K562 (cell line): Measurements from ENCODE around the gene ZMYND8. TPM values are rescaled to one million over a fixed set of nuclear protein-coding genes. Genes with fewer than 3 reads are reported as not detected.
A peak's percentile ranks its signal among the peaks of the same experiment; 100 is the strongest.

Experiments
- ATF3 ChIP-seq, 2 experiments: fragments of 450-650 bp in 1 of 2; sonication (generic) in 1 of 2; formaldehyde crosslinking in 1 of 2; IDR thresholded peaks in 1 of 2; conservative IDR thresholded peaks in 1 of 2; 2 replicates each; pipeline versions ENCODE4 v1.6.1 to v1.8.1; 2016 to 2023; ENCODE audit warnings: mild to moderate bottlenecking in 2 of 2, moderate library complexity in 2 of 2, inconsistent platforms in 1 of 2, missing genetic modification reagents in 1 of 2
- CREB5 ChIP-seq: fragments of 250-450 bp; sonication (Bioruptor Pico); IDR thresholded peaks from 2 replicates; pipeline ENCODE4 v1.5.0; 2020; ENCODE audit warnings: mild to moderate bottlenecking
- DEAF1 ChIP-seq: fragments of 450-650 bp; formaldehyde crosslinking; IDR thresholded peaks from 2 replicates; pipeline ENCODE4 v1.4.0; 2020; ENCODE audit warnings: mild to moderate bottlenecking, moderate library complexity
- HMBOX1 ChIP-seq: sonication (generic); IDR thresholded peaks from 2 replicates; pipeline ENCODE4 v1.6.1; 2016
- HNRNPUL1 ChIP-seq: fragments of 200-400 bp; formaldehyde crosslinking; IDR thresholded peaks from 2 replicates; pipeline ENCODE4 v1.6.1; 2017; ENCODE audit warnings: low read length
- KLF10 ChIP-seq: fragments of 250-450 bp; sonication (Bioruptor Pico); IDR thresholded peaks from 2 replicates; pipeline ENCODE4 v1.6.1; 2021; ENCODE audit warnings: matching md5 sums
- MAX ChIP-seq: sonication (generic); formaldehyde crosslinking; IDR thresholded peaks from 2 replicates; pipeline ENCODE4 v1.9.0; 2022; ENCODE audit warnings: mild to moderate bottlenecking, missing genetic modification reagents
- MECOM ChIP-seq: fragments of 250-450 bp; sonication (Bioruptor Pico); IDR thresholded peaks from 2 replicates; pipeline ENCODE4 v1.8.0; 2022; ENCODE audit warnings: inconsistent platforms
- MNT ChIP-seq, 2 experiments: fragments of 450-650 bp; conservative IDR thresholded peaks; 2 replicates each; pipeline ENCODE4 v1.6.1; 2017; ENCODE audit warnings: mild to moderate bottlenecking in 2 of 2, moderate library complexity in 2 of 2
- MTA3 ChIP-seq: fragments of 450-650 bp; formaldehyde crosslinking; IDR thresholded peaks from 2 replicates; pipeline ENCODE4 v1.6.1; 2017; ENCODE audit warnings: mild to moderate bottlenecking, borderline replicate concordance
- NFYB ChIP-seq: IDR thresholded peaks from 2 replicates; pipeline ENCODE4 v1.6.1; 2011; ENCODE audit warnings: mild to moderate bottlenecking, moderate library complexity; ENCODE audit not compliant: insufficient read length; ENCODE audit errors: extremely low read depth
- RAD51 ChIP-seq: fragments of 450-650 bp; IDR thresholded peaks from 2 replicates; pipeline ENCODE4 v1.7.1; 2016; ENCODE audit warnings: low read depth, mild to moderate bottlenecking, borderline replicate concordance
- SUPT5H ChIP-seq: fragments of 450-650 bp; IDR thresholded peaks from 2 replicates; pipeline ENCODE4 v1.6.1; 2016
- TBP ChIP-seq: optimal IDR thresholded peaks from 2 replicates; pipeline ENCODE3; 2011; ENCODE audit warnings: low read depth, low read length, improper control_type of control experiment
- TCF7L2 ChIP-seq: fragments of 150-350 bp; IDR thresholded peaks from 2 replicates; pipeline ENCODE4 v1.6.1; 2016; ENCODE audit warnings: low read depth, mild to moderate bottlenecking, low read length, moderate library complexity
- XRCC5 ChIP-seq: fragments of 200-400 bp; formaldehyde crosslinking; IDR thresholded peaks from 2 replicates; pipeline ENCODE4 v1.6.1; 2017; ENCODE audit warnings: low read depth, mild to moderate bottlenecking, low read length
- ZC3H11A ChIP-seq: IDR thresholded peaks from 2 replicates; pipeline ENCODE4 v1.6.1; 2012; ENCODE audit warnings: low read depth, low read length, improper control_type of control experiment
- ZEB2 ChIP-seq: fragments of 450-650 bp; IDR thresholded peaks from 2 replicates; pipeline ENCODE4 v1.6.1; 2016
- ZFP36 ChIP-seq: fragments of 150-350 bp; IDR thresholded peaks from 2 replicates; pipeline ENCODE4 v1.6.1; 2018; ENCODE audit warnings: low read length, low read depth; ENCODE audit not compliant: partially characterized antibody
- ZFX ChIP-seq: sonication (generic); formaldehyde crosslinking; IDR thresholded peaks from 2 replicates; pipeline ENCODE4 v1.8.0; 2022; ENCODE audit warnings: mild to moderate bottlenecking, missing genetic modification reagents, moderate library complexity
- ZNF134 ChIP-seq: fragments of 250-450 bp; sonication (Bioruptor Pico); conservative IDR thresholded peaks from 2 replicates; pipeline ENCODE4 v1.4.0; 2020
- ZNF586 ChIP-seq: fragments of 450-650 bp; formaldehyde crosslinking; conservative IDR thresholded peaks from 2 replicates; pipeline ENCODE4 v1.4.0; 2020; ENCODE audit warnings: mild to moderate bottlenecking, moderate library complexity
- ZNF589 ChIP-seq: fragments of 200-800 bp; sonication (Bioruptor generic); IDR thresholded peaks from 2 replicates; pipeline ENCODE4 v1.6.1; 2016; ENCODE audit warnings: low read depth, missing genetic modification characterization, missing compliant biosample characterization
- polyA plus RNA-seq, 8 experiments: library from polyadenylated mRNA; depleted of rRNA in 4 of 8; stranded (reverse) in 5 of 8; unstranded in 3 of 8; fragments of >200 nt; fragmentation: Nextera tagmentation in 2 of 8; fragmentation: Illumina TruSeq in 1 of 8; extraction: Ambion mirVana in 2 of 8; extraction: Trizol in 1 of 8; gene quantifications; 2 replicates each; pipeline versions ENCODE4 v1.2.1 to v1.2.3, GENCODE V29; 2011 to 2014; ENCODE audit warnings: inconsistent platforms in 1 of 8, missing spikeins in 1 of 8
- total RNA-seq, 7 experiments: library from RNA; depleted of rRNA in 6 of 7; stranded (reverse); fragments of >200 nt in 6 of 7; fragmentation: Illumina TruSeq in 2 of 7; extraction: Trizol in 2 of 7; gene quantifications; 2 replicates each; pipeline versions ENCODE4 v1.2.1 to v1.2.3, GENCODE V29; 2011 to 2021; ENCODE audit warnings: low replicate concordance in 1 of 7

Gene ZMYND8
- total and polyA plus RNA-seq, 9 of the 15 experiments (the other 6 are each of a cell fraction or from before 2014, with no cell fraction given), result 31.8 to 148 (median 71.9) TPM

GRCh38 chr20:47334022-47334551 is 22.4 kb downstream of the ZMYND8 start (continued):
- no peak for TF ChIP-seq ZFP36
- no peak for TF ChIP-seq ZFX
- no peak for TF ChIP-seq RAD51
- no peak for TF ChIP-seq MAX
- TF ChIP-seq ATF3 (IDR thresholded peaks at IDR 0.05), result 0 out of 2 replicates have a peak, but pooled peaks have one; percentile 23
- TF ChIP-seq ATF3 (CRISPR knock-in tag; conservative IDR thresholded peaks at IDR 0.05), result no peak
- TF ChIP-seq KLF10 (CRISPR knock-in tag), result no peak
- TF ChIP-seq TCF7L2, result no peak
- TF ChIP-seq HNRNPUL1, result no peak
- no peak for TF ChIP-seq MTA3
- peak; percentile 44 to 51; a peak in 3 of 4 replicates for TF ChIP-seq MNT (conservative IDR thresholded peaks at IDR 0.05)
- no peak for TF ChIP-seq DEAF1 (CRISPR knock-in tag)
- TF ChIP-seq ZNF586, result no peak
- no peak for TF ChIP-seq HMBOX1
- TF ChIP-seq ZEB2, result no peak
- TF ChIP-seq XRCC5, result no peak
- no peak for TF ChIP-seq NFYB
- TF ChIP-seq TBP, result no peak
- TF ChIP-seq ZNF134 (CRISPR knock-in tag), result no peak
- TF ChIP-seq SUPT5H, result 0 out of 2 replicates have a peak, but pooled peaks have one; percentile 10
- no peak for TF ChIP-seq CREB5
- TF ChIP-seq ZNF589 (CRISPR knock-in tag), result no peak
- TF ChIP-seq MECOM (CRISPR knock-in tag), result no peak
- TF ChIP-seq ZC3H11A, result no peak
